HG02938 (cell line): Measurements from ENCODE around the gene SELENOV.
"Not testable (repeated sequence)": the region's sequence is repeated elsewhere in the genome, so short reads cannot be mapped to it uniquely, and the experiment has no call there.

Experiments
- ATAC-seq: cut with Tn5 transposase; IDR thresholded peaks from one replicate; pipeline ENCODE4 v1.9.1; 2021; ENCODE audit warnings: mild to moderate bottlenecking, moderate library complexity; ENCODE audit not compliant: unreplicated experiment

The SELENOV gene

GRCh38 chr19:39514840-39515550 is at the start of gene SELENOV:
Gene SELENOV, plus strand, starts transcription at chr19:39515139. Its CDS starts 74 bp downstream, at chr19:39515213.
- no peak for ATAC-seq

- no peak for ATAC-seq
These were observed 48.8 kb upstream of the SELENOV start for GRCh38 chr19:39465956-39466747.

- ATAC-seq, result no peak
These were observed 47.0 kb upstream of the SELENOV start for GRCh38 chr19:39467941-39468340.

- ATAC-seq, result no peak
These were observed 45.9 kb upstream of the SELENOV start for GRCh38 chr19:39469036-39469435.

- no peak for ATAC-seq
These were observed 45.4 kb upstream of the SELENOV start for GRCh38 chr19:39469567-39469966.

GRCh38 chr19:39470724-39471339 is 44.1 kb upstream of the SELENOV start:
- no peak for ATAC-seq

GRCh38 chr19:39471756-39472536 is 43.0 kb upstream of the SELENOV start:
- no peak for ATAC-seq

GRCh38 chr19:39472746-39473442 is 42.0 kb upstream of the SELENOV start:
- no peak for ATAC-seq

GRCh38 chr19:39473443-39473960 is 41.4 kb upstream of the SELENOV start:
- no peak for ATAC-seq

- no peak for ATAC-seq
These were observed 40.8 kb upstream of the SELENOV start for GRCh38 chr19:39474139-39474620.

- no peak for ATAC-seq
These were observed 39.2 kb upstream of the SELENOV start for GRCh38 chr19:39475748-39476147.

GRCh38 chr19:39479319-39479801 is 35.6 kb upstream of the SELENOV start:
- not testable (repeated sequence) for ATAC-seq

- no peak for ATAC-seq
These were observed 35.0 kb upstream of the SELENOV start for GRCh38 chr19:39479916-39480315.

- peak; percentile 82 for ATAC-seq
These were observed 34.4 kb upstream of the SELENOV start, which contains the start of gene TIMM50 for GRCh38 chr19:39480337-39481228. Gene TIMM50, plus strand, starts transcription at chr19:39480838. Its CDS starts 16 bp downstream, at chr19:39480854.

GRCh38 chr19:39481229-39481545 is 33.8 kb upstream of the SELENOV start:
- no peak for ATAC-seq

GRCh38 chr19:39481676-39482075 is 33.3 kb upstream of the SELENOV start:
- no peak for ATAC-seq

- no peak for ATAC-seq
These were observed 31.8 kb upstream of the SELENOV start for GRCh38 chr19:39483141-39483540.

- no peak for ATAC-seq
These were observed 25.2 kb upstream of the SELENOV start for GRCh38 chr19:39489756-39490155.

GRCh38 chr19:39492225-39492624 is 22.7 kb upstream of the SELENOV start:
- ATAC-seq, result no peak
